ENCODE measurements around the gene ENTREP3. TPM values are rescaled to one million over a fixed set of nuclear protein-coding genes. Genes with fewer than 3 reads are reported as not detected.

The ENTREP3 gene
- total RNA-seq, 6 experiments from 2014 or later = 53.6 to 81.3 (median 58.8) TPM

DNA sequence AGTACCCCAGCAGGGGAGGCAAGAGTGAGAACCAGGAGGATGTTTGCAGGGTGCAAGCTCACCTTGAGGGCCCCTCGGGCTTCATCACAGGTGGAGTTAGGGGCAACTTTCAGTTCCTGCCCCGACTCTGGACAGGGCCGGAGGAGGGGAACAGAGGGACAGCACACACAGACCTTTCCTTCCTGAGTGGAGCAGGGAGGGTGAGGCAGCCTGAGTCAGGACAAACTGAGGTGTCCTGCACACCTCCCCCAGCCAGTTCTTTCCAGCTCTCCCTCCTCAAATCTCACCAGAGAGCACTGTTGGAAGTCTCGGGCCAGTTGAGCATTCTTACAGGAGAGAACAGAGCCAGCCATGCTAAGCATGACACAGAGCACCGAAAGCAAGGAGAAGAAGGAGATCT is 1.5 kb downstream of the ENTREP3 start:
- H3K4me1 Mint-ChIP-seq (ENCODE audit: low read depth) = peaks cover 48% of the 10 kb centered on the region
- DNase-seq = peak; percentile 46
- peaks cover 2% of the 10 kb centered on the region for H3K27me3 Mint-ChIP-seq (ENCODE audit: insufficient read depth)
- H3K27ac Mint-ChIP-seq = peak overlapping the region; percentile 79
- H3K36me3 Mint-ChIP-seq (ENCODE audit: low read depth) = peaks cover 7% of the 10 kb centered on the region
- H3K9me3 Mint-ChIP-seq = no peaks in the 10 kb centered on the region
- TF ChIP-seq, protein P1, sequence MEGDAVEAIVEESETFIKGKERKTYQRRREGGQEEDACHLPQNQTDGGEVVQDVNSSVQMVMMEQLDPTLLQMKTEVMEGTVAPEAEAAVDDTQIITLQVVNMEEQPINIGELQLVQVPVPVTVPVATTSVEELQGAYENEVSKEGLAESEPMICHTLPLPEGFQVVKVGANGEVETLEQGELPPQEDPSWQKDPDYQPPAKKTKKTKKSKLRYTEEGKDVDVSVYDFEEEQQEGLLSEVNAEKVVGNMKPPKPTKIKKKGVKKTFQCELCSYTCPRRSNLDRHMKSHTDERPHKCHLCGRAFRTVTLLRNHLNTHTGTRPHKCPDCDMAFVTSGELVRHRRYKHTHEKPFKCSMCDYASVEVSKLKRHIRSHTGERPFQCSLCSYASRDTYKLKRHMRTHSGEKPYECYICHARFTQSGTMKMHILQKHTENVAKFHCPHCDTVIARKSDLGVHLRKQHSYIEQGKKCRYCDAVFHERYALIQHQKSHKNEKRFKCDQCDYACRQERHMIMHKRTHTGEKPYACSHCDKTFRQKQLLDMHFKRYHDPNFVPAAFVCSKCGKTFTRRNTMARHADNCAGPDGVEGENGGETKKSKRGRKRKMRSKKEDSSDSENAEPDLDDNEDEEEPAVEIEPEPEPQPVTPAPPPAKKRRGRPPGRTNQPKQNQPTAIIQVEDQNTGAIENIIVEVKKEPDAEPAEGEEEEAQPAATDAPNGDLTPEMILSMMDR (IDR thresholded peaks at IDR 0.05) = no peak
- H3K4me3 Mint-ChIP-seq = peak overlapping the region; percentile 90

DNA sequence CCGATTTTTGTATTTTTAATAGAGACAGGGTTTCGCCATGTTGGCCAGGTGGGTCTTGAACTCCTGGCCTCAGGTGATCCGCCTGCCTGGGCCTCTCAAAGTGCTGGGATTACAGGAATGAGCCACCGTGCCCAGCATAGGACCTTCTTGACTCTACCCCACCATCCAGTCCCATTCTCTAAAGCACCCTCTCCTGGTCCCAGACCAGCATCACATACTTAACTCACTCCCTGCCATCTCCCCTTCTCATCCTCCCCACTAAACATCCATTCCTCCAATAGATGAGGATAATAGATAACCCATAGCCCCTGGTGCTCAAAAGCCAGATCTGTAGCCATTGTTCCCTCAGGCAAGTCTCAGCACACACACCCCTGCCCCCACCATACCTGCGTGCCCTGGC is 2.1 kb downstream of the ENTREP3 start:
- H3K27ac Mint-ChIP-seq = peak overlapping the region; percentile 79
- no peaks in the 10 kb centered on the region for H3K9me3 Mint-ChIP-seq
- DNase-seq = no peak
- peaks cover 7% of the 10 kb centered on the region for H3K36me3 Mint-ChIP-seq (ENCODE audit: low read depth)
- H3K27me3 Mint-ChIP-seq (ENCODE audit: insufficient read depth) = peaks cover 2% of the 10 kb centered on the region
- peaks cover 48% of the 10 kb centered on the region for H3K4me1 Mint-ChIP-seq (ENCODE audit: low read depth)
- H3K4me3 Mint-ChIP-seq = peak overlapping the region; percentile 90
- TF ChIP-seq, protein P1 (IDR thresholded peaks at IDR 0.05) = no peak; the same call in 1 of the 2 replicates

DNA sequence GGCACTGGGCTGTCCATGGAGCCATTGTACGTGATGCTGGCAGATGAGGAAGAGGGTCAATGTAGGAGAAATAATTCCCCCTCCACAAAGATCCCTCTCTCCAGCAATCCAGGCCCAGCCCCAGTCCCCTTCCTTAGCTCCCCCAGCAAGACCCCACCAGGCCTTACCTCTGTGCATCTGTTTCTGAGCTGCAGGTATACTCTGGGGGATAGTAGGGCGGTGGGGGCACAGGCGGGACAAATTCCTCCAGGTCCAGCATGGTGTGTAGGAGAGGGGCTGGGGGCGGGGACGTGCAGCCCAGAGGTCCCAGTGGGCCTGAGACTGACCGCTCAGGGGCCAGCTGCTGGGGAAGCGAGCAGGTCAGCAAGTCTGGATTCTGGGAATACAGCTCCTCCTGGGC is 3.7 kb downstream of the ENTREP3 start:
- Mint-ChIP-seq H3K4me1 (ENCODE audit: low read depth) (peaks cover 39% of the 10 kb centered on the region), H3K9me3 (no peaks in the 10 kb centered on the region), H3K27me3 (ENCODE audit: insufficient read depth) (peaks cover 2% of the 10 kb centered on the region), H3K27ac (no peak overlapping the region), H3K36me3 (ENCODE audit: low read depth) (peaks cover 3% of the 10 kb centered on the region), H3K4me3 (no peak overlapping the region)
- TF ChIP-seq, protein P1 (IDR thresholded peaks at IDR 0.05) = no peak
- DNase-seq = no peak

DNA sequence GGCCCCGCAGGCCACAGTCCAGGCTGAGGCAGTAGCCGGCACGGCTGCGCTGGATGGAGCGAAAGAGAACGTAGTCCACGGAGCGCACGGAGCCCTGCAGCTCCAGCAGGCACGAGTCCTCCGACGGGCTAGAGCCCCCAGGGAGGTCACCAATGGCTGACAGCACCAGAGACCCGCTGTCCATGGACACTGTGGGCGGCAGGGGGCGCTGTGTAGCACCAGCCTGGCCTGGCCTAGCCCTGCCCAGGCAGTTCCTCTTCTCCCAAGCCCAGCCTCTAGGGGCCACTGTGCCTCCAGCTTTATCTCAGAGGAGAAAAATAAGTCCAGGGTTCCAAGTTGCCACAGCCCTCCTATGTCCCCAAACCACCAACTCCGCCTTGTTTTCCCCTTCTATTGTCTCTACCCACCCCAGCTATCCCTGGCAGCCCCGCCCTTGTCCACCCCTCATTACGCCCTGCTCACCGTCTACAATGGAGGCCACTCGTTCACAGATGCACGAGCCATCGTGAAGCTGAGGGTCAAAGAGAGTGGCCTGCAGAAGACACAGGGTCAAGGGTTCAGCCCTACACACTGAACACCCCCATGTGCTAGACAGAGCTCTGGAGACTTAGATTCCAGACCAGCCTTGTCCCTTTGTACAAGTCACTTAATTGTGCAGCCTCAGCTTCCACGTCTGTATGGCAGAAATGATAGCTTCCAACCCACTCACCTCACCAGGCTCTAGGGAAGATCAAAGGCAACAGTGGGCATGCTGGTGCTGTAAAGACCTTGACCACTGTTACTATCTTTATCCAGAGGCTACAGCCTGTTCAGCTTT is 4.4 kb downstream of the ENTREP3 start:
- DNase-seq = peak; percentile 84
- Mint-ChIP-seq H3K27ac (peak overlapping the region; percentile 32), H3K4me3 (no peak overlapping the region), H3K27me3 (ENCODE audit: insufficient read depth) (peaks cover 2% of the 10 kb centered on the region), H3K36me3 (ENCODE audit: low read depth) (peaks cover 10% of the 10 kb centered on the region), H3K9me3 (no peaks in the 10 kb centered on the region), H3K4me1 (ENCODE audit: low read depth) (peaks cover 32% of the 10 kb centered on the region)
- TF ChIP-seq, protein P1 (IDR thresholded peaks at IDR 0.05) = peak; percentile 100

DNA sequence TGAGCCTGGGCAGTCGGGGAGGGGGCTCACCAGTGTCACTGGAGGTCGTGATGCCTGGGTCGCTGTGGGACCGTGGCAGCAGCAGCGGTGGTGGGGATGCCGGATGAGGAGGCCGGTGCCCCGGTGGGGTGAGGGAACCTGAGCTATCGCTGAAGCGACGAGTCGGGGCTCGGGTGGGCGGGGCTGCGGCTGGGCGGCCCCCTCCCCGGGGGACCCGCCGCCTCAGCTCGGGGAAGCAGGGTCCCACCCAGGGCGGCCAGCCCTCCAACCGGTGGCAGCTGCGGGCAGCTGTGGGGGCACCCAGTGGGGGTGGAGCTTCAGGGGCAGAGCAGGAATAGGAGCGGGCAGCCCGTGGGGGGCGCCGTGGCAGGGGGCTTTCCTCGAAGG is 5.0 kb downstream of the ENTREP3 start:
- no peak overlapping the region for H3K27ac Mint-ChIP-seq
- no peak overlapping the region for H3K4me3 Mint-ChIP-seq
- no peaks in the 10 kb centered on the region for H3K9me3 Mint-ChIP-seq
- no peak for DNase-seq
- peaks cover 2% of the 10 kb centered on the region for H3K27me3 Mint-ChIP-seq (ENCODE audit: insufficient read depth)
- peaks cover 34% of the 10 kb centered on the region for H3K4me1 Mint-ChIP-seq (ENCODE audit: low read depth)
- peaks cover 12% of the 10 kb centered on the region for H3K36me3 Mint-ChIP-seq (ENCODE audit: low read depth)
- TF ChIP-seq, protein P1 (IDR thresholded peaks at IDR 0.05) = no peak
